A549 (cell line): Measurements from ENCODE around the gene ELP2. TPM values are rescaled to one million over a fixed set of nuclear protein-coding genes. Genes with fewer than 3 reads are reported as not detected.
"Not testable (repeated sequence)": the region's sequence is repeated elsewhere in the genome, so short reads cannot be mapped to it uniquely, and the experiment has no call there.

Experiments
- ATAC-seq, 2 experiments: fragments of 200-7000 bp in 1 of 2; fragments of >200 bp in 1 of 2; cut with Nextera tagmentation in 1 of 2; cut with Tn5 transposase in 1 of 2; 3 replicates each; pipeline versions ENCODE4 v1.8.0 to v1.9.1; 2018 to 2020; ENCODE audit warnings: mild to moderate bottlenecking in 1 of 2, moderate library complexity in 1 of 2
- CTCF ChIA-PET: fragments of 300-600 bp; sonication (Branson Sonifier 250); formaldehyde crosslinking; extraction: SDS; loops from one replicate; lab custom pipeline; 2021; ENCODE audit warnings: antibody characterized with exemption, inconsistent platforms; lab: Yijun Ruan, JAX
- POLR2A ChIA-PET: fragments of 350-600 bp; formaldehyde crosslinking; extraction: SDS; loops from one replicate; lab custom pipeline; 2021; ENCODE audit warnings: antibody characterized with exemption, inconsistent platforms; lab: Yijun Ruan, JAX
- DNase-seq, 2 experiments: peaks; one replicate each; pipeline versions ENCODE4 v3.0.0 to v3.0.0-alpha.2; 2011 to 2016; ENCODE audit warnings: low read depth in 1 of 2, low spot score in 1 of 2
- FAIRE-seq: peaks from 2 replicates; lab custom pipeline; 2011; peaks lifted over from hg19 to GRCh38; lab: Jason Lieb, UNC
- H3K27ac ChIP-seq, 2 experiments: fragments of >200 bp; sonication (Bioruptor Twin); formaldehyde crosslinking; 3 replicates each; pipeline ENCODE4 v1.5.1; 2016 to 2017
- H3K4me1 ChIP-seq: fragments of >200 bp; sonication (Bioruptor Twin); formaldehyde crosslinking; 3 replicates; pipeline ENCODE4 v1.6.1; 2016
- H3K4me2 ChIP-seq: fragments of >200 bp; sonication (Bioruptor Twin); formaldehyde crosslinking; 3 replicates; pipeline ENCODE4 v1.6.1; 2016
- H3K4me3 ChIP-seq: fragments of >200 bp; sonication (Bioruptor Twin); formaldehyde crosslinking; 3 replicates; pipeline ENCODE4 v1.5.1; 2016
- H3K9me3 ChIP-seq: fragments of >200 bp; sonication (Bioruptor Twin); formaldehyde crosslinking; 3 replicates; pipeline ENCODE4 v1.6.1; 2016
- CEBPB ChIP-seq, 2 experiments: fragments of >200 bp in 1 of 2; sonication (Bioruptor Twin) in 1 of 2; formaldehyde crosslinking in 1 of 2; IDR thresholded peaks; 2 replicates each; pipeline ENCODE4 v1.6.1; 2012 to 2016
- EHF ChIP-seq: fragments of 250-450 bp; sonication (Bioruptor Pico); IDR thresholded peaks from 2 replicates; pipeline ENCODE4 v1.5.0; 2020; ENCODE audit warnings: mild to moderate bottlenecking
- ESRRA ChIP-seq: fragments of 150-350 bp; IDR thresholded peaks from 2 replicates; pipeline ENCODE4 v1.6.1; 2014; ENCODE audit warnings: mild to moderate bottlenecking, low read length, borderline replicate concordance
- GATA3 ChIP-seq: IDR thresholded peaks from 2 replicates; pipeline ENCODE4 v1.6.1; 2012; ENCODE audit warnings: borderline replicate concordance
- HOXA7 ChIP-seq: fragments of 250-450 bp; sonication (Bioruptor Pico); IDR thresholded peaks from 2 replicates; pipeline ENCODE4 v1.5.0; 2020; ENCODE audit warnings: mild to moderate bottlenecking, moderate library complexity
- JUN ChIP-seq, 2 experiments: fragments of >200 bp; sonication (Bioruptor Twin); formaldehyde crosslinking; IDR thresholded peaks; 2 replicates in 1 of 2; 3 replicates in 1 of 2; pipeline ENCODE4 v1.6.1; 2016 to 2017
- JUNB ChIP-seq: fragments of >200 bp; sonication (Bioruptor Twin); formaldehyde crosslinking; IDR thresholded peaks from 2 replicates; pipeline ENCODE4 v1.6.1; 2016
- KDM1A ChIP-seq: fragments of 200-600 bp; sonication (generic); IDR thresholded peaks from 2 replicates; pipeline ENCODE4 v1.6.1; 2016; ENCODE audit warnings: low read depth, mild to moderate bottlenecking
- MAZ ChIP-seq: fragments of 150-350 bp; IDR thresholded peaks from 2 replicates; pipeline ENCODE4 v1.6.1; 2014; ENCODE audit warnings: antibody characterized with exemption, low read depth, low read length, borderline replicate concordance
- MYC ChIP-seq: IDR thresholded peaks from 2 replicates; pipeline ENCODE4 v1.6.1; 2012; ENCODE audit warnings: mild to moderate bottlenecking, inconsistent platforms, low read length, improper control_type of control experiment, borderline replicate concordance
- NR3C1 ChIP-seq: fragments of >200 bp; sonication (Bioruptor Twin); formaldehyde crosslinking; IDR thresholded peaks from 3 replicates; pipeline ENCODE4 v1.6.1; 2017
- PHF8 ChIP-seq: fragments of 200-600 bp; sonication (generic); IDR thresholded peaks from 2 replicates; pipeline ENCODE4 v1.6.1; 2016; ENCODE audit warnings: low read depth, mild to moderate bottlenecking, antibody characterized with exemption, moderate library complexity, borderline replicate concordance
- POLR2AphosphoS2 ChIP-seq: conservative IDR thresholded peaks from 2 replicates; pipeline ENCODE4 v1.6.1; 2012; ENCODE audit warnings: low read length, improper control_type of control experiment, inconsistent platforms
- RCOR1 ChIP-seq: fragments of 150-350 bp; IDR thresholded peaks from 2 replicates; pipeline ENCODE4 v1.6.1; 2014; ENCODE audit warnings: antibody characterized with exemption, low read length, low read depth
- SMC3 ChIP-seq: fragments of >200 bp; sonication (Bioruptor Twin); formaldehyde crosslinking; IDR thresholded peaks from 3 replicates; pipeline ENCODE4 v1.6.1; 2018; ENCODE audit warnings: inconsistent platforms
- TFCP2L1 ChIP-seq: fragments of 250-450 bp; sonication (Bioruptor Pico); IDR thresholded peaks from 2 replicates; pipeline ENCODE4 v1.5.0; 2021; ENCODE audit warnings: mild to moderate bottlenecking
- ZFP36 ChIP-seq: fragments of 450-650 bp; IDR thresholded peaks from 2 replicates; pipeline ENCODE4 v1.6.1; 2014; ENCODE audit warnings: borderline replicate concordance; ENCODE audit not compliant: partially characterized antibody
- ZNF302 ChIP-seq: fragments of 250-450 bp; sonication (Bioruptor Pico); IDR thresholded peaks from 2 replicates; pipeline ENCODE4 v1.9.0; 2021; ENCODE audit warnings: inconsistent platforms, mild to moderate bottlenecking, moderate library complexity
- WGBS: methylation state at CpG from one replicate; pipeline ENCODE4 v1.1.6; 2017; ENCODE audit errors: missing lambda C conversion rate; 5-methylcytosine and 5-hydroxymethylcytosine counted together
- polyA plus RNA-seq, 4 experiments: library from polyadenylated mRNA; depleted of rRNA in 3 of 4; stranded (reverse); fragments of >200 nt; fragmentation: RNase III in 1 of 4; extraction: RNeasy Plus Mini Kit Qiagen cat#74134 plus additional on column Dnase treatment in 1 of 4; gene quantifications; 2 replicates in 3 of 4; 3 replicates in 1 of 4; pipeline ENCODE4 v1.2.3, GENCODE V29; 2011 to 2017
- TF ChIP-seq, protein P1 (sequence below): fragments of 150-350 bp; IDR thresholded peaks from 2 replicates; pipeline ENCODE4 v1.6.1; 2014; ENCODE audit warnings: low read depth, mild to moderate bottlenecking, low read length
- TF ChIP-seq, protein P2 (sequence below): fragments of 450-650 bp; IDR thresholded peaks from 2 replicates; pipeline ENCODE4 v1.6.1; 2014; ENCODE audit warnings: antibody characterized with exemption
- TF ChIP-seq, protein P3 (sequence below): IDR thresholded peaks from 2 replicates; pipeline ENCODE4 v1.6.1; 2012; ENCODE audit warnings: low read depth, borderline replicate concordance

The ELP2 gene
- polyA plus RNA-seq, 2 of the 4 experiments (the other 2 are of a cell fraction) = 28.8 to 73.4 TPM

DNA sequence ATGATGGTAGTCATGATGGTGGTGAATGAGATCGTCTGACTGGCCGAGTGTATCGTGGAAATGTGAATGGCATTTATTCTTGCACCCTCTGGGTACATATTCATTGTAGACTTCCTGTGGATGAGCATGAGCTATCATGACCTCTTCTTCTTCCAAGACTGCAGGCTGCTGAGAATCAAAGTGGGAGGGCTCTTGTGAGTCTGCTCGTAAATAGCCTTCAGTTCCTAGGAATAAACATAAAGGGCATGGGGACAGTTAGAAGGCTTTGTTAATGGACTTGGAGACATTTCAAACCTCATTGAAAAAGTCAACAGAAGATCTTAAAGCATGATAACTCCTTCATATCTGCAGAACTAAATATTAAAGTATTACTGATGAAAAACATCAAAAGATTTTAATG, 15.4 kb upstream of the ELP2 start:
- Histone ChIP-seq H3K4me1 (no peaks in the 10 kb centered on the region), H3K27ac (no peak overlapping the region), H3K4me3 (no peak overlapping the region), H3K9me3 (no peaks in the 10 kb centered on the region), H3K4me2 (no peak overlapping the region)
- no peak for ATAC-seq
- no peak for FAIRE-seq
- POLR2A ChIA-PET = no interaction called here
- DNase-seq = no peak
- no peak for TF ChIP-seq KDM1A
- TF ChIP-seq, protein P1, sequence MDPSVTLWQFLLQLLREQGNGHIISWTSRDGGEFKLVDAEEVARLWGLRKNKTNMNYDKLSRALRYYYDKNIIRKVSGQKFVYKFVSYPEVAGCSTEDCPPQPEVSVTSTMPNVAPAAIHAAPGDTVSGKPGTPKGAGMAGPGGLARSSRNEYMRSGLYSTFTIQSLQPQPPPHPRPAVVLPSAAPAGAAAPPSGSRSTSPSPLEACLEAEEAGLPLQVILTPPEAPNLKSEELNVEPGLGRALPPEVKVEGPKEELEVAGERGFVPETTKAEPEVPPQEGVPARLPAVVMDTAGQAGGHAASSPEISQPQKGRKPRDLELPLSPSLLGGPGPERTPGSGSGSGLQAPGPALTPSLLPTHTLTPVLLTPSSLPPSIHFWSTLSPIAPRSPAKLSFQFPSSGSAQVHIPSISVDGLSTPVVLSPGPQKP = no peak
- no peak for TF ChIP-seq TFCP2L1 (CRISPR knock-in tag)
- TF ChIP-seq HOXA7 (CRISPR knock-in tag) = no peak
- TF ChIP-seq PHF8 = no peak
- TF ChIP-seq GATA3 = no peak
- CTCF ChIA-PET = interaction anchor here (1.4 kb wide), 1 partner anchor 37 kb away, joined by 3 read pairs; no protein-coding TSS in a partner anchor
- 92% methylated on average over 4 of the region's 4 CpGs for WGBS

DNA sequence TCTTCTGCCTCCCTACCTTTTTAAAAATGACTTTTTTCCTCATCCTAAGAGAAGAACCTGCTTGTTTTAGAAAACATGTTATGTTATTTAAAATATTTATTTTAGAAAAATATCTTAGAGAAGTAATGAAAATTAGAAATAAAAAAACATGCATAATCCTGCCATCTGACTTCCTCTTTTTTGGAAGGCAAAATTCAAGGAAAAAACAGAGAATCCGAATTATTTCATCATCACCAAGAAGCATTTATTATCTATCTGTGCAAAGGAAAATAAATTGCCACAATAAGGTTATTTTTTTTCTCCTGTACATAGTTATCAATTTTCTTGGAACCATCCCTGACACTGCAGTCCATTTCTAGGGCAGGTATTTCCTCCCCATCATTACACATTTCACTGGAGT, 15.0 kb upstream of the ELP2 start:
- no peaks in the 10 kb centered on the region for H3K9me3 ChIP-seq
- FAIRE-seq = no peak
- POLR2A ChIA-PET = no interaction called here
- TF ChIP-seq ESRRA = no peak
- TF ChIP-seq JUN (IDR thresholded peaks at IDR 0.05) = no peak
- no peak for TF ChIP-seq JUNB
- no peak for TF ChIP-seq POLR2AphosphoS2
- no peak for TF ChIP-seq CEBPB (IDR thresholded peaks at IDR 0.05)
- no peak for TF ChIP-seq RCOR1
- no peak for TF ChIP-seq ZFP36
- TF ChIP-seq, protein P2, sequence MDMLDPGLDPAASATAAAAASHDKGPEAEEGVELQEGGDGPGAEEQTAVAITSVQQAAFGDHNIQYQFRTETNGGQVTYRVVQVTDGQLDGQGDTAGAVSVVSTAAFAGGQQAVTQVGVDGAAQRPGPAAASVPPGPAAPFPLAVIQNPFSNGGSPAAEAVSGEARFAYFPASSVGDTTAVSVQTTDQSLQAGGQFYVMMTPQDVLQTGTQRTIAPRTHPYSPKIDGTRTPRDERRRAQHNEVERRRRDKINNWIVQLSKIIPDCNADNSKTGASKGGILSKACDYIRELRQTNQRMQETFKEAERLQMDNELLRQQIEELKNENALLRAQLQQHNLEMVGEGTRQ = no peak
- no peak for TF ChIP-seq MAZ
- no peak for TF ChIP-seq ZNF302
- TF ChIP-seq KDM1A = no peak
- TF ChIP-seq, protein P3, sequence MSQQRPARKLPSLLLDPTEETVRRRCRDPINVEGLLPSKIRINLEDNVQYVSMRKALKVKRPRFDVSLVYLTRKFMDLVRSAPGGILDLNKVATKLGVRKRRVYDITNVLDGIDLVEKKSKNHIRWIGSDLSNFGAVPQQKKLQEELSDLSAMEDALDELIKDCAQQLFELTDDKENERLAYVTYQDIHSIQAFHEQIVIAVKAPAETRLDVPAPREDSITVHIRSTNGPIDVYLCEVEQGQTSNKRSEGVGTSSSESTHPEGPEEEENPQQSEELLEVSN = no peak
- TF ChIP-seq MYC = no peak
- TF ChIP-seq NR3C1 = no peak
- TF ChIP-seq SMC3 = no peak
- TF ChIP-seq EHF (CRISPR knock-in tag) = no peak
- TF ChIP-seq, all 56 proteins: peak for 0
- Histone ChIP-seq H3K4me3 (no peak overlapping the region), H3K4me2 (no peak overlapping the region), H3K4me1 (no peaks in the 10 kb centered on the region), H3K27ac (no peak overlapping the region)
- WGBS = 62% methylated on average over 1 of the region's 1 CpG
- DNase-seq (no peak), ATAC-seq (no peak)
- CTCF ChIA-PET = interaction anchor here (0.7 kb wide), 1 partner anchor 127 kb away, joined by 4 read pairs; no protein-coding TSS in a partner anchor

DNA sequence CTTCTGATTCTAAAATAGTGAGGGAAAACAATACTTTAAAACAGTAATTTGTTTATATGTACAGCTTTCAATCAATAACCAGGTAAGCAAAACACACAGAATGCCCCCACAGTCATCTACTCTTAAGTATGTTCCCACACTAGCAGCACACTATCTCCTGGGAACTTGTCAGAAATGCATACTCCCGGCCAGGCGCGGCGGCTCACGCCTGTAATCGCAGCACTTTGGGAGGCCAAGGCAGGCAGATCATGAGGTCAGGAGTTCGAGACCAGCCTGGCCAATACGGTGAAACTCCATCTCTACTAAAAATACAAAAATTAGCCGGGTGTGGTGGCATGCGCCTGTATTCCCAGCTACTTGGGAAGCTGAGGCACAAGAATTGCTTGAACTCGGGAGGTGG, 12.9 kb upstream of the ELP2 start:
- H3K4me1 ChIP-seq, H3K27ac ChIP-seq, POLR2A ChIA-PET, H3K4me2 ChIP-seq, H3K4me3 ChIP-seq, ATAC-seq, H3K9me3 ChIP-seq, FAIRE-seq, DNase-seq: not testable (repeated sequence)
- WGBS = 88% methylated on average over 9 of the region's 11 CpGs
- CTCF ChIA-PET = interaction anchor here (1.4 kb wide), 1 partner anchor 99 kb away, joined by 3 read pairs; no protein-coding TSS in a partner anchor
